ENCODE data around the gene EPB41L4B. TPM values are rescaled to one million over a fixed set of nuclear protein-coding genes. Genes with fewer than 3 reads are reported as not detected.

EPB41L4B gene
- total RNA-seq, 1 experiment from 2014 or later: 8.1 TPM

- H3K9ac ChIP-seq (ENCODE audit: low read length): no peak overlapping the region
- CTCF ChIA-PET: no interaction called here
- intact Hi-C loops (cut with micrococcal nuclease): no loop called here
- H3K27me3 ChIP-seq (ENCODE audit: insufficient read depth, low read length): no peaks in the 10 kb centered on the region
- H4K20me1 ChIP-seq (ENCODE audit: insufficient read depth): no peaks in the 10 kb centered on the region
- no peaks in the 10 kb centered on the region for H3K4me1 ChIP-seq (ENCODE audit: control insufficient read depth in 1 of 2, insufficient read depth in 2 of 2, low read length in 2 of 2)
- RAD21 ChIA-PET (ENCODE audit: low non-redundant PET in 1 of 2, low total read pairs in 2 of 2, uncharacterized antibody in 2 of 2, unreplicated experiment in 2 of 2): no interaction called here
- no peak overlapping the region for H3K4me3 ChIP-seq (replicated peaks in 1 of 2; ENCODE audit: low read depth in 1 of 2, low read length in 2 of 2)
- ATAC-seq: no peak
- DNase-seq (ENCODE audit: low read depth, low spot score): no peak
- H3K36me3 ChIP-seq (ENCODE audit: control insufficient read depth in 1 of 2, insufficient read depth in 2 of 2, low read length in 2 of 2): no peaks in the 10 kb centered on the region
- no peak overlapping the region for H3K27ac ChIP-seq (ENCODE audit: low read depth, low read length)
- no peak overlapping the region for H2AFZ ChIP-seq (ENCODE audit: low read depth, low read length, poor library complexity, severe bottlenecking)
- no peaks in the 10 kb centered on the region for H3K9me2 ChIP-seq (ENCODE audit: insufficient read depth)
- no peaks in the 10 kb centered on the region for H3K79me2 ChIP-seq (ENCODE audit: insufficient read depth, low read length)
- TF ChIP-seq FOSL1 (IDR thresholded peaks at IDR 0.05; ENCODE audit: low read depth) (no peak), EZH2 (IDR thresholded peaks at IDR 0.05) (no peak)
- H3K4me2 ChIP-seq (ENCODE audit: low read length): no peak overlapping the region
- POLR2A ChIA-PET: no interaction called here
- H3K9me3 ChIP-seq (ENCODE audit: control insufficient read depth in 1 of 2, insufficient read depth in 1 of 2, low read depth in 1 of 2, low read length in 2 of 2): peaks cover 3 to 11% of the 10 kb centered on the region in 2 experiments; a peak in 2 of 4 replicates
- BruUV-seq (replicated peaks): no TSS peak
Measured at GRCh38 chr9:109149722-109150121, 171.1 kb downstream of the EPB41L4B start.

- no peak overlapping the region for H3K9ac ChIP-seq (ENCODE audit: low read length)
Measured at GRCh38 chr9:109149089-109149488, 171.8 kb downstream of the EPB41L4B start.

More at GRCh38 chr9:109149089-109149488, 171.8 kb downstream of the EPB41L4B start:
- RAD21 ChIA-PET (ENCODE audit: low non-redundant PET in 1 of 2, low total read pairs in 2 of 2, uncharacterized antibody in 2 of 2, unreplicated experiment in 2 of 2): no interaction called here
- H3K9me3 ChIP-seq (ENCODE audit: control insufficient read depth in 1 of 2, insufficient read depth in 1 of 2, low read depth in 1 of 2, low read length in 2 of 2): peaks cover 3 to 9% of the 10 kb centered on the region in 2 experiments; a peak in 2 of 4 replicates
- DNase-seq (ENCODE audit: low read depth, low spot score) (no peak), ATAC-seq (no peak)
- H2AFZ ChIP-seq (ENCODE audit: low read depth, low read length, poor library complexity, severe bottlenecking): no peak overlapping the region
- H3K79me2 ChIP-seq (ENCODE audit: insufficient read depth, low read length): no peaks in the 10 kb centered on the region
- BruUV-seq (replicated peaks): no TSS peak
- POLR2A ChIA-PET: no interaction called here
- TF ChIP-seq EZH2phosphoT487 (IDR thresholded peaks at IDR 0.05; ENCODE audit: borderline replicate concordance) (no peak), ATF3 (IDR thresholded peaks at IDR 0.05) (no peak), EGR1 (IDR thresholded peaks at IDR 0.05; ENCODE audit: low read depth) (no peak), RAD21 (IDR thresholded peaks at IDR 0.05; ENCODE audit: low read depth) (no peak), ZFX (IDR thresholded peaks at IDR 0.05) (no peak), SP1 (IDR thresholded peaks at IDR 0.05; ENCODE audit: low read depth) (no peak), CEBPB (IDR thresholded peaks at IDR 0.05; ENCODE audit: low read depth) (no peak), POLR2AphosphoS5 (IDR thresholded peaks at IDR 0.05; ENCODE audit: low read depth, low read length) (no peak), ELF1 (IDR thresholded peaks at IDR 0.05; ENCODE audit: borderline replicate concordance, low read depth) (no peak), SIN3A (IDR thresholded peaks at IDR 0.05; ENCODE audit: low read depth) (no peak), CTCF (IDR thresholded peaks at IDR 0.05 in 2 of 3, conservative IDR thresholded peaks at IDR 0.05 in 1 of 3; ENCODE audit: borderline replicate concordance in 1 of 3, insufficient read depth in 1 of 3, low read depth in 2 of 3, low read length in 2 of 3) (no peak), CBX3 (IDR thresholded peaks at IDR 0.05; ENCODE audit: low read depth) (no peak), MAX (IDR thresholded peaks at IDR 0.05) (no peak), TCF7L2 (IDR thresholded peaks at IDR 0.05; ENCODE audit: borderline replicate concordance, extremely low read depth, insufficient read depth, insufficient read length) (no peak), EZH2 (IDR thresholded peaks at IDR 0.05) (no peak)
- no peaks in the 10 kb centered on the region for H3K9me2 ChIP-seq (ENCODE audit: insufficient read depth)
- no peaks in the 10 kb centered on the region for H3K27me3 ChIP-seq (ENCODE audit: insufficient read depth, low read length)
- H3K4me3 ChIP-seq (replicated peaks in 1 of 2; ENCODE audit: low read depth in 1 of 2, low read length in 2 of 2): no peak overlapping the region
- intact Hi-C loops (cut with micrococcal nuclease): no loop called here
- CTCF ChIA-PET: no interaction called here
- no peak overlapping the region for H3K4me2 ChIP-seq (ENCODE audit: low read length)
- no peak overlapping the region for H3K27ac ChIP-seq (ENCODE audit: low read depth, low read length)
- no peaks in the 10 kb centered on the region for H3K36me3 ChIP-seq (ENCODE audit: control insufficient read depth in 1 of 2, insufficient read depth in 2 of 2, low read length in 2 of 2)
- H3K4me1 ChIP-seq (ENCODE audit: control insufficient read depth in 1 of 2, insufficient read depth in 2 of 2, low read length in 2 of 2): peaks cover 0 to 3% of the 10 kb centered on the region in 2 experiments; a peak in 2 of 4 replicates
- no peaks in the 10 kb centered on the region for H4K20me1 ChIP-seq (ENCODE audit: insufficient read depth)
